HepG2 (cell line): ENCODE data around the gene INPP1. TPM values are rescaled to one million over a fixed set of nuclear protein-coding genes. Genes with fewer than 3 reads are reported as not detected.

Experiments
- FOXO1 ChIP-seq: sonication (generic); formaldehyde crosslinking; IDR thresholded peaks from 2 replicates; pipeline ENCODE4 v1.4.0; 2020; ENCODE audit warnings: missing genetic modification reagents
- MIER3 ChIP-seq: IDR thresholded peaks from 2 replicates; pipeline ENCODE4 v1.6.1; 2016; ENCODE audit warnings: missing compliant biosample characterization, borderline replicate concordance
- POLR2AphosphoS2 ChIP-seq: IDR thresholded peaks from 2 replicates; pipeline ENCODE4 v1.6.1; 2011; ENCODE audit warnings: low read depth, low read length, improper control_type of control experiment
- TGIF2 ChIP-seq: IDR thresholded peaks from 2 replicates; pipeline ENCODE4 v1.6.1; 2016; ENCODE audit warnings: control low read depth, missing compliant biosample characterization
- YEATS4 ChIP-seq: sonication (generic); formaldehyde crosslinking; IDR thresholded peaks from 2 replicates; pipeline ENCODE4 v1.4.0; 2020; ENCODE audit warnings: missing genetic modification reagents, borderline replicate concordance
- polyA plus RNA-seq, 8 experiments: library from polyadenylated mRNA; depleted of rRNA in 3 of 8; stranded (reverse) in 7 of 8; unstranded in 1 of 8; fragments of >200 nt; fragmentation: Illumina TruSeq in 4 of 8; extraction: Trizol in 4 of 8; gene quantifications; 2 replicates each; pipeline versions ENCODE4 v1.2.1 to v1.2.3, GENCODE V29; 2011 to 2016; ENCODE audit warnings: low read depth in 4 of 8, missing spikeins in 1 of 8, mixed read lengths in 1 of 8; ENCODE audit not compliant: insufficient read depth in 1 of 8
- total RNA-seq, 5 experiments: library from RNA; depleted of rRNA; stranded (reverse); fragments of >200 nt; fragmentation: Illumina TruSeq; extraction: Trizol; gene quantifications; 2 replicates each; pipeline ENCODE4 v1.2.3, GENCODE V29; 2016; ENCODE audit warnings: low read depth in 1 of 5
- TF ChIP-seq, protein P1 (sequence below): sonication (generic); formaldehyde crosslinking; IDR thresholded peaks from 2 replicates; pipeline ENCODE4 v1.4.0; 2020; ENCODE audit warnings: missing genetic modification reagents, borderline replicate concordance
- TF ChIP-seq, protein P2 (sequence below): sonication (generic); formaldehyde crosslinking; IDR thresholded peaks from 2 replicates; pipeline ENCODE4; 2020; ENCODE audit warnings: missing genetic modification reagents, mild to moderate bottlenecking, borderline replicate concordance
- TF ChIP-seq, protein P3 (sequence below), 2 experiments: sonication (generic) in 1 of 2; formaldehyde crosslinking in 1 of 2; IDR thresholded peaks; 2 replicates each; pipeline versions ENCODE4 v1.6.1 to v1.9.0; 2014 to 2022; ENCODE audit warnings: antibody characterized with exemption in 1 of 2, borderline replicate concordance in 1 of 2, inconsistent platforms in 1 of 2, low read depth in 1 of 2, missing genetic modification reagents in 1 of 2
- TF ChIP-seq, protein P4 (sequence below): sonication (generic); formaldehyde crosslinking; IDR thresholded peaks from 2 replicates; pipeline ENCODE4 v1.4.0; 2020; ENCODE audit warnings: mild to moderate bottlenecking, missing genetic modification reagents
- TF ChIP-seq, protein P5 (sequence below): IDR thresholded peaks from 2 replicates; pipeline ENCODE4 v1.6.1; 2016; ENCODE audit warnings: mild to moderate bottlenecking, missing biosample characterization, missing genetic modification reagents

The INPP1 gene
- total and polyA plus RNA-seq, 2 of the 13 experiments (the other 11 are each of a cell fraction or from before 2014, with no cell fraction given): 10.0 to 13.3 TPM

DNA sequence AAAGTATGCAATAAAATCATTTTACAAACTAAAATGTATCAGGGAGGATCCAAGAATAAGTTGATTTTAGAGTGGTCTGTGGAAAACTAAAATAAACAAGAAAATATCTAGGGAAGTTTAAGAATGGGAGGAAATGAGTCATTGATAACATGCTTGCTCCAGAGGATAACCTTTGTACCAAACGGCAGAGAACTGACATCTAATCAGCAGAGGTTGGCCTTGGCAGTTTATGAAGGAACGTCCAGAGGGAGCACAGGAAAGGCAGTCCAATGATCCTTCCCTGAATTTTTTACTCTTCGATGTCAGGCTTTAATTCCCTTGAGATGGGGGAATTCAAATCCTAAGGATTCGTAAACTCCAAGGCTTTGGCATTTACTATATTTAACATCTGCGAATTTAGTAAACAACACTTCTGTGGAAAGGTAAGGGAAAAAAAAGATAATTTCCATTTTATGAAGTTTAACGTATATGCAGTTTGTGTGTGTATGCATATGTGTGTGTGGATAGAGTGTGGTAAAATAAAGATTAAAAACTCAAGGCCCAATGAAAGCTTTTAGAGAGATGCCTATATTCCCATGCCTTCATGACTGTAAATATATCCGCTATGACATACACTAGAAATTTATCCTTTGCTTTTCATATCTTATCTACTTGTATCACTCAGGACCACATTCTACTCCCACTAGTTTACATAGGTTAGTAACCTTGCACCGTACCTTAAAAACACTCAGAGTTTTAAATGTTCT lies 8.7 kb upstream of the INPP1 start (continued):
- TF ChIP-seq, protein P1, sequence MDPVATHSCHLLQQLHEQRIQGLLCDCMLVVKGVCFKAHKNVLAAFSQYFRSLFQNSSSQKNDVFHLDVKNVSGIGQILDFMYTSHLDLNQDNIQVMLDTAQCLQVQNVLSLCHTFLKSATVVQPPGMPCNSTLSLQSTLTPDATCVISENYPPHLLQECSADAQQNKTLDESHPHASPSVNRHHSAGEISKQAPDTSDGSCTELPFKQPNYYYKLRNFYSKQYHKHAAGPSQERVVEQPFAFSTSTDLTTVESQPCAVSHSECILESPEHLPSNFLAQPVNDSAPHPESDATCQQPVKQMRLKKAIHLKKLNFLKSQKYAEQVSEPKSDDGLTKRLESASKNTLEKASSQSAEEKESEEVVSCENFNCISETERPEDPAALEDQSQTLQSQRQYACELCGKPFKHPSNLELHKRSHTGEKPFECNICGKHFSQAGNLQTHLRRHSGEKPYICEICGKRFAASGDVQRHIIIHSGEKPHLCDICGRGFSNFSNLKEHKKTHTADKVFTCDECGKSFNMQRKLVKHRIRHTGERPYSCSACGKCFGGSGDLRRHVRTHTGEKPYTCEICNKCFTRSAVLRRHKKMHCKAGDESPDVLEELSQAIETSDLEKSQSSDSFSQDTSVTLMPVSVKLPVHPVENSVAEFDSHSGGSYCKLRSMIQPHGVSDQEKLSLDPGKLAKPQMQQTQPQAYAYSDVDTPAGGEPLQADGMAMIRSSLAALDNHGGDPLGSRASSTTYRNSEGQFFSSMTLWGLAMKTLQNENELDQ: no peak
- TF ChIP-seq, protein P2, sequence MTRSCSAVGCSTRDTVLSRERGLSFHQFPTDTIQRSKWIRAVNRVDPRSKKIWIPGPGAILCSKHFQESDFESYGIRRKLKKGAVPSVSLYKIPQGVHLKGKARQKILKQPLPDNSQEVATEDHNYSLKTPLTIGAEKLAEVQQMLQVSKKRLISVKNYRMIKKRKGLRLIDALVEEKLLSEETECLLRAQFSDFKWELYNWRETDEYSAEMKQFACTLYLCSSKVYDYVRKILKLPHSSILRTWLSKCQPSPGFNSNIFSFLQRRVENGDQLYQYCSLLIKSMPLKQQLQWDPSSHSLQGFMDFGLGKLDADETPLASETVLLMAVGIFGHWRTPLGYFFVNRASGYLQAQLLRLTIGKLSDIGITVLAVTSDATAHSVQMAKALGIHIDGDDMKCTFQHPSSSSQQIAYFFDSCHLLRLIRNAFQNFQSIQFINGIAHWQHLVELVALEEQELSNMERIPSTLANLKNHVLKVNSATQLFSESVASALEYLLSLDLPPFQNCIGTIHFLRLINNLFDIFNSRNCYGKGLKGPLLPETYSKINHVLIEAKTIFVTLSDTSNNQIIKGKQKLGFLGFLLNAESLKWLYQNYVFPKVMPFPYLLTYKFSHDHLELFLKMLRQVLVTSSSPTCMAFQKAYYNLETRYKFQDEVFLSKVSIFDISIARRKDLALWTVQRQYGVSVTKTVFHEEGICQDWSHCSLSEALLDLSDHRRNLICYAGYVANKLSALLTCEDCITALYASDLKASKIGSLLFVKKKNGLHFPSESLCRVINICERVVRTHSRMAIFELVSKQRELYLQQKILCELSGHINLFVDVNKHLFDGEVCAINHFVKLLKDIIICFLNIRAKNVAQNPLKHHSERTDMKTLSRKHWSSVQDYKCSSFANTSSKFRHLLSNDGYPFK (CRISPR knock-in tag): no peak
- TF ChIP-seq, protein P3, sequence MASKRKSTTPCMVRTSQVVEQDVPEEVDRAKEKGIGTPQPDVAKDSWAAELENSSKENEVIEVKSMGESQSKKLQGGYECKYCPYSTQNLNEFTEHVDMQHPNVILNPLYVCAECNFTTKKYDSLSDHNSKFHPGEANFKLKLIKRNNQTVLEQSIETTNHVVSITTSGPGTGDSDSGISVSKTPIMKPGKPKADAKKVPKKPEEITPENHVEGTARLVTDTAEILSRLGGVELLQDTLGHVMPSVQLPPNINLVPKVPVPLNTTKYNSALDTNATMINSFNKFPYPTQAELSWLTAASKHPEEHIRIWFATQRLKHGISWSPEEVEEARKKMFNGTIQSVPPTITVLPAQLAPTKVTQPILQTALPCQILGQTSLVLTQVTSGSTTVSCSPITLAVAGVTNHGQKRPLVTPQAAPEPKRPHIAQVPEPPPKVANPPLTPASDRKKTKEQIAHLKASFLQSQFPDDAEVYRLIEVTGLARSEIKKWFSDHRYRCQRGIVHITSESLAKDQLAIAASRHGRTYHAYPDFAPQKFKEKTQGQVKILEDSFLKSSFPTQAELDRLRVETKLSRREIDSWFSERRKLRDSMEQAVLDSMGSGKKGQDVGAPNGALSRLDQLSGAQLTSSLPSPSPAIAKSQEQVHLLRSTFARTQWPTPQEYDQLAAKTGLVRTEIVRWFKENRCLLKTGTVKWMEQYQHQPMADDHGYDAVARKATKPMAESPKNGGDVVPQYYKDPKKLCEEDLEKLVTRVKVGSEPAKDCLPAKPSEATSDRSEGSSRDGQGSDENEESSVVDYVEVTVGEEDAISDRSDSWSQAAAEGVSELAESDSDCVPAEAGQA (IDR thresholded peaks at IDR 0.05; ENCODE audit: low read depth): no peak
- TF ChIP-seq, protein P3 (CRISPR knock-in tag; IDR thresholded peaks at IDR 0.05; ENCODE audit: borderline replicate concordance): no peak
- no peak for TF ChIP-seq POLR2AphosphoS2
- TF ChIP-seq, protein P4, sequence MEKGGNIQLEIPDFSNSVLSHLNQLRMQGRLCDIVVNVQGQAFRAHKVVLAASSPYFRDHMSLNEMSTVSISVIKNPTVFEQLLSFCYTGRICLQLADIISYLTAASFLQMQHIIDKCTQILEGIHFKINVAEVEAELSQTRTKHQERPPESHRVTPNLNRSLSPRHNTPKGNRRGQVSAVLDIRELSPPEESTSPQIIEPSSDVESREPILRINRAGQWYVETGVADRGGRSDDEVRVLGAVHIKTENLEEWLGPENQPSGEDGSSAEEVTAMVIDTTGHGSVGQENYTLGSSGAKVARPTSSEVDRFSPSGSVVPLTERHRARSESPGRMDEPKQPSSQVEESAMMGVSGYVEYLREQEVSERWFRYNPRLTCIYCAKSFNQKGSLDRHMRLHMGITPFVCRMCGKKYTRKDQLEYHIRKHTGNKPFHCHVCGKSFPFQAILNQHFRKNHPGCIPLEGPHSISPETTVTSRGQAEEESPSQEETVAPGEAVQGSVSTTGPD (CRISPR knock-in tag): no peak
- peak; percentile 30; the same call in 1 of the 2 replicates for TF ChIP-seq YEATS4 (CRISPR knock-in tag)
- peak; percentile 70; the same call in 1 of the 2 replicates for TF ChIP-seq FOXO1 (CRISPR knock-in tag)
- peak; percentile 87 for TF ChIP-seq MIER3
- TF ChIP-seq, protein P5, sequence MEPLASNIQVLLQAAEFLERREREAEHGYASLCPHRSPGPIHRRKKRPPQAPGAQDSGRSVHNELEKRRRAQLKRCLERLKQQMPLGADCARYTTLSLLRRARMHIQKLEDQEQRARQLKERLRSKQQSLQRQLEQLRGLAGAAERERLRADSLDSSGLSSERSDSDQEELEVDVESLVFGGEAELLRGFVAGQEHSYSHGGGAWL (CRISPR knock-in tag): no peak
- peak; percentile 67; the same call in 1 of the 2 replicates for TF ChIP-seq TGIF2 (CRISPR knock-in tag)
